Activated naive CD8-positive, alpha-beta T cell (primary cell): ENCODE data around the gene GSPT1.
"Not testable (repeated sequence)": the region's sequence is repeated elsewhere in the genome, so short reads cannot be mapped to it uniquely, and the experiment has no call there.

Experiments used
- H3K27ac Mint-ChIP-seq: one replicate; pipeline ENCODE4 v1.8.0; 2021; ENCODE audit warnings: mixed read lengths
- H3K27me3 Mint-ChIP-seq: one replicate; pipeline ENCODE4 v1.8.0; 2021; ENCODE audit warnings: mixed read lengths
- H3K36me3 Mint-ChIP-seq: one replicate; pipeline ENCODE4 v1.8.0; 2021; ENCODE audit warnings: mixed read lengths
- H3K4me1 Mint-ChIP-seq: one replicate; pipeline ENCODE4 v1.8.0; 2021; ENCODE audit warnings: low read depth, mixed read lengths
- H3K4me3 Mint-ChIP-seq: one replicate; pipeline ENCODE4 v1.8.0; 2021; ENCODE audit warnings: mild to moderate bottlenecking, mixed read lengths
- H3K9me3 Mint-ChIP-seq: one replicate; pipeline ENCODE4 v1.8.0; 2021; ENCODE audit warnings: low read depth, mixed read lengths

The GSPT1 gene

GRCh38 chr16:11851294-11852091 is 64.3 kb downstream of the GSPT1 start, which contains the start of gene RSL1D1:
RSL1D1 (minus strand) TSS chr16:11851542; CDS start chr16:11851512, 30 bp downstream.
- peak within 1 kb of the TSS; percentile 96 for H3K27ac Mint-ChIP-seq
- peaks cover 61% of the 10 kb centered on the region for H3K4me1 Mint-ChIP-seq
- no peaks in the 10 kb centered on the region for H3K9me3 Mint-ChIP-seq
- H3K27me3 Mint-ChIP-seq = no peaks in the 10 kb centered on the region
- peak within 1 kb of the TSS; percentile 99 for H3K4me3 Mint-ChIP-seq
- peaks cover 7% of the 10 kb centered on the region for H3K36me3 Mint-ChIP-seq

GRCh38 chr16:11848842-11849241 is 66.9 kb downstream of the GSPT1 start:
- Mint-ChIP-seq H3K27ac (peak overlapping the region; percentile 85), H3K36me3 (peaks cover 3% of the 10 kb centered on the region), H3K27me3 (no peaks in the 10 kb centered on the region), H3K9me3 (no peaks in the 10 kb centered on the region), H3K4me3 (peak overlapping the region; percentile 86), H3K4me1 (peaks cover 53% of the 10 kb centered on the region)

- Mint-ChIP-seq H3K36me3 (peaks cover 5% of the 10 kb centered on the region), H3K9me3 (no peaks in the 10 kb centered on the region), H3K4me3 (no peak overlapping the region), H3K4me1 (peaks cover 41% of the 10 kb centered on the region), H3K27ac (no peak overlapping the region), H3K27me3 (no peaks in the 10 kb centered on the region)
Observed at GRCh38 chr16:11844499-11844898, 71.3 kb downstream of the GSPT1 start.

GRCh38 chr16:11843861-11844260 is 71.9 kb downstream of the GSPT1 start:
- H3K4me1 Mint-ChIP-seq = peaks cover 35% of the 10 kb centered on the region
- H3K27ac Mint-ChIP-seq = no peak overlapping the region
- no peaks in the 10 kb centered on the region for H3K27me3 Mint-ChIP-seq
- H3K9me3 Mint-ChIP-seq = no peaks in the 10 kb centered on the region
- H3K4me3 Mint-ChIP-seq = no peak overlapping the region
- H3K36me3 Mint-ChIP-seq = peaks cover 5% of the 10 kb centered on the region

GRCh38 chr16:11843206-11843605 is 72.5 kb downstream of the GSPT1 start:
- no peak overlapping the region for H3K4me3 Mint-ChIP-seq
- H3K27me3 Mint-ChIP-seq = no peaks in the 10 kb centered on the region
- peaks cover 5% of the 10 kb centered on the region for H3K36me3 Mint-ChIP-seq
- H3K27ac Mint-ChIP-seq = peak overlapping the region; percentile 16
- peaks cover 30% of the 10 kb centered on the region for H3K4me1 Mint-ChIP-seq
- no peaks in the 10 kb centered on the region for H3K9me3 Mint-ChIP-seq

GRCh38 chr16:11841026-11841425 is 74.7 kb downstream of the GSPT1 start:
- no peaks in the 10 kb centered on the region for H3K27me3 Mint-ChIP-seq
- H3K4me3 Mint-ChIP-seq = no peak overlapping the region
- no peak overlapping the region for H3K27ac Mint-ChIP-seq
- H3K9me3 Mint-ChIP-seq = no peaks in the 10 kb centered on the region
- H3K36me3 Mint-ChIP-seq = peaks cover 5% of the 10 kb centered on the region
- peaks cover 15% of the 10 kb centered on the region for H3K4me1 Mint-ChIP-seq

- Mint-ChIP-seq H3K4me3 (no peak overlapping the region), H3K9me3 (no peaks in the 10 kb centered on the region), H3K27ac (peak overlapping the region; percentile 54), H3K36me3 (peaks cover 3% of the 10 kb centered on the region), H3K27me3 (no peaks in the 10 kb centered on the region), H3K4me1 (peaks cover 3% of the 10 kb centered on the region)
Observed at GRCh38 chr16:11836650-11837244, 79.0 kb downstream of the GSPT1 start.

DNA sequence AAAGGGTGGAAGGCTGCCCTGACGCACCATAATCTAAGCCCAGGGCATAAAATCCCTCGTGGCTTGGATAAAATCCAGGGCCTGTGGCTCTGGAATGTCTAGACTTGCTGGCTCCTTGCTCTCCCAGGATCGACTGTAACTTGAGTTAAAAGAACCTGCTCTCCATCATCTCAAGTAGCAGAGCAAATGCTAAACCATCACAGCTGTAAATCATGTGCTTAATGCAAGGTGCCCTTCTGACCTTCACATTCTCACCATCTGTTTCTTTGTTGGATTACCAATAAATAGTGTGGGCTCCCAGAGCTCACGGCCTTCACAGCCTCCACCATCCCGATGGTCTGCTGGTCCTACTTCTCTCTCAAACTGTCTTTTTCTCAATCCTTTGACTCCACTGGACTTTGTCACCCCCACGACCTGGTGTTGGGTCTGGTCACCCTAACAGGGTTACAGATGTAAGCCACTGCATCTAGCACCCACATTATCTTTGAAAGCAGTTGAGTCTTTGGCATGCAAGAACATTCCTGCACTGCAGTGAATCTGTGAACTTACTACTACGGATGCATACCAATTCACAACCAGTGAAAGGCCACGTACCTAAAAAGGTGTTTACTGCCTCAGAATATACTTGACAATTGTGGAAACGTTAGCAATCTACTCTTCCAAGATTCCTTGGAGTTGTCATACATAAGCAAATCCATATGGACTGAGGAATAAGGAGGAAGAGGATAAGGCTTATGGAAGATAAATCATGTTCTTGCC is 79.7 kb downstream of the GSPT1 start:
- no peaks in the 10 kb centered on the region for H3K9me3 Mint-ChIP-seq
- H3K4me1 Mint-ChIP-seq = peaks cover 3% of the 10 kb centered on the region
- peak overlapping the region; percentile 17 for H3K27ac Mint-ChIP-seq
- peaks cover 3% of the 10 kb centered on the region for H3K36me3 Mint-ChIP-seq
- no peaks in the 10 kb centered on the region for H3K27me3 Mint-ChIP-seq
- no peak overlapping the region for H3K4me3 Mint-ChIP-seq

GRCh38 chr16:11835309-11835708 is 80.4 kb downstream of the GSPT1 start:
- Mint-ChIP-seq H3K4me1 (peaks cover 3% of the 10 kb centered on the region), H3K4me3 (no peak overlapping the region), H3K27ac (no peak overlapping the region), H3K36me3 (peaks cover 3% of the 10 kb centered on the region), H3K27me3 (no peaks in the 10 kb centered on the region), H3K9me3 (no peaks in the 10 kb centered on the region)

DNA sequence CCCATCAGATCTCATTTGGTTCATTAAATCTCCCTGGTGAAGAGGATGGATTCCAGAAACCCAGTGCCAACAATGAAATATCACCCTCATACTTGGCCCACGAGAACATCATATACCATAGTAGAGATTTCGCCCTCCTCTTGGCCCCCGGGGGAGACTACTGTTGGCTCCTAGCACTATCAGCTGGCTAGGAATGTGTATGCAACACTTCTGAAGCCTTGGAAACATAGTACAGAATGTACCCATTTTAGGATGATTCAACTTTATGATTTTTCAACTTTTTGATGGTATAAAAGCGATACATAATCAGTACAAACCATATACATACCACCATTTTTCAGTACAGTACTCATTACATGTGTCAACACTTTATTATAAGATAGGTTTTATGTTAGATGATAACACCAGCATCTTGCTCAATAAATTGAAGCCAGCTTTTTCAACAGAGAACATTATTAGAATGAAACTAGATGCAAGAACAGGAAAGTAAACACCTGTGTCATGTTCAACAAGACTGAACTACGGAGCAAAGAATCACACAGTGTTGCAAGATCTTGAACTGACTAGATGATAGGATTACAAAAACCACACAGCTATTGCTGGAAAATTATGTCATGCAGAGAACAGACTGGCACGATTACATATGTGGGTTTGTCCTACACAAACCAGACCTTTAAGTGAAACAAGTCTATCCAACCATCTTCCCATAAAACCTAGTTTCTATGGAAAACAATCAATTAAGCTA is 81.6 kb downstream of the GSPT1 start:
- Mint-ChIP-seq H3K27me3 (no peaks in the 10 kb centered on the region), H3K4me3 (no peak overlapping the region), H3K27ac (no peak overlapping the region), H3K9me3 (no peaks in the 10 kb centered on the region), H3K36me3 (no peaks in the 10 kb centered on the region), H3K4me1 (no peaks in the 10 kb centered on the region)

- Mint-ChIP-seq H3K9me3 (no peaks in the 10 kb centered on the region), H3K36me3 (no peaks in the 10 kb centered on the region), H3K27ac (no peak overlapping the region), H3K27me3 (no peaks in the 10 kb centered on the region), H3K4me1 (no peaks in the 10 kb centered on the region), H3K4me3 (no peak overlapping the region)
Observed at GRCh38 chr16:11828696-11829095, 87.1 kb downstream of the GSPT1 start.

DNA sequence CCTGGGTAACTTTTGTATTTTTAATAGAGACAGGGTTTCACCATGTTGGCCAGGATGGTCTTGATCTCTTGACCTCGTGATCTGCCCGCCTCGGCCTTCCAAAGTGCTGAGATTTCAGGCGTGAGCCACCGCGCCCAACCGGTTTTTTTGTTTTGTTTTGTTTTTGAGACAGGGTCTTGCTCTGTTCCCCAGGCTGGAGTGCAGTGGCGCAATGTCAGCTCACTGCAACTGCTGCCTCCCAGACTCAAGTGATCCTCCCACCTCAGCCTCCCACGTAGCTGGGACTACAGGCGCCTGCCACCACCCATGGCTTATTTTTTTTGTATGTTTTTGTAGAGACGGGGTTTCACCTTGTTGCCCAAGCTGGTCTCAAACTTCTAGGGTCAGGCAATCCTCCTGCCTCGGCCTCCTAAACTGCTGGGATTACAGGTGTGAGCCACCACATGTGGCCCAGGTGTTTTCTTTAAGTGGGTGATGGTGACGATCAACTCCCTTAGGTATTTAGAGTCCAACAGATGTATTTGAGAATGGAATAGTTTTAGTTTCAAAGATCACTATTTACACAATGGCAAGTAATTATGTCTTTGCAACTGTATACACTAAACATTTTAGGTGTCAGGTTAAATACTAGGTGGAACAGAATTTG is 90.1 kb downstream of the GSPT1 start:
- H3K4me1 Mint-ChIP-seq, H3K9me3 Mint-ChIP-seq, H3K36me3 Mint-ChIP-seq, H3K4me3 Mint-ChIP-seq, H3K27ac Mint-ChIP-seq, H3K27me3 Mint-ChIP-seq: not testable (repeated sequence)

- Mint-ChIP-seq H3K4me1 (no peaks in the 10 kb centered on the region), H3K4me3 (no peak overlapping the region), H3K27me3 (no peaks in the 10 kb centered on the region), H3K27ac (no peak overlapping the region), H3K36me3 (no peaks in the 10 kb centered on the region), H3K9me3 (no peaks in the 10 kb centered on the region)
Observed at GRCh38 chr16:11824362-11824761, 91.4 kb downstream of the GSPT1 start.

GRCh38 chr16:11823645-11824044 is 92.1 kb downstream of the GSPT1 start:
- H3K9me3 Mint-ChIP-seq, H3K36me3 Mint-ChIP-seq, H3K4me1 Mint-ChIP-seq, H3K4me3 Mint-ChIP-seq, H3K27ac Mint-ChIP-seq, H3K27me3 Mint-ChIP-seq: not testable (repeated sequence)
